ENCODE results near the gene ST6GAL1.

DNA sequence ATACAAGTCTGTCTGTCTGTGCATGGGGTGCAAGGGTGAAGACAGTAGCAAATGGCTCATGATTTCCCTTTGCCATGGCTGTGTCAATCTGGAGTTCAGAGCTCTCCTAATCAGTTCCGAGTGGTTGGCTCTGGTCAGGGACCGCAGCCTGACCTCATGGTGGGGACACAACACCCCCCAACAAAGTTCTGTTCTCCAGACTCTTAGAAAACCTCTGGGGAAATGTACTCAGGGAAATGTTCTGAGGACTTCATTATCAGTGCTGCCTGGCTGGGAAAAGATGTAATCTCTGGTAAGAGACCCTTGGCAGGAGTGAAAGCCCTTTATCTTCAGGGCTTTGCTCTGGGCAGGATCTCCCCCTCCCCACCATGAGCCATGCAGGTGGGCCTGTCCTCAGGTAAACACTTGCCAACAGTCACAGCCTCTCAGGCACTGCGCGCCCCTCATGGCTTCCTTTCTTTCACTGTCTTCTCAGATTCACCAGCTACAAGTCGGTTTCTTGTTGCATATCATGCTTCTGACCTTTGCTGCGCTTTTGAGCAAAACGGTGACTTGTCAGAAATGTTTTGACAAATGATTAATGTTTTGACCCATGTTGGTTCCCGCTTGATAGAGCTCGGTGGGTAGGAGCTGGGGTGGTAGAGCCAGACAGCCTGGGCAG is 95.5 kb downstream of the ST6GAL1 start:
- TF ChIP-seq, protein P1, sequence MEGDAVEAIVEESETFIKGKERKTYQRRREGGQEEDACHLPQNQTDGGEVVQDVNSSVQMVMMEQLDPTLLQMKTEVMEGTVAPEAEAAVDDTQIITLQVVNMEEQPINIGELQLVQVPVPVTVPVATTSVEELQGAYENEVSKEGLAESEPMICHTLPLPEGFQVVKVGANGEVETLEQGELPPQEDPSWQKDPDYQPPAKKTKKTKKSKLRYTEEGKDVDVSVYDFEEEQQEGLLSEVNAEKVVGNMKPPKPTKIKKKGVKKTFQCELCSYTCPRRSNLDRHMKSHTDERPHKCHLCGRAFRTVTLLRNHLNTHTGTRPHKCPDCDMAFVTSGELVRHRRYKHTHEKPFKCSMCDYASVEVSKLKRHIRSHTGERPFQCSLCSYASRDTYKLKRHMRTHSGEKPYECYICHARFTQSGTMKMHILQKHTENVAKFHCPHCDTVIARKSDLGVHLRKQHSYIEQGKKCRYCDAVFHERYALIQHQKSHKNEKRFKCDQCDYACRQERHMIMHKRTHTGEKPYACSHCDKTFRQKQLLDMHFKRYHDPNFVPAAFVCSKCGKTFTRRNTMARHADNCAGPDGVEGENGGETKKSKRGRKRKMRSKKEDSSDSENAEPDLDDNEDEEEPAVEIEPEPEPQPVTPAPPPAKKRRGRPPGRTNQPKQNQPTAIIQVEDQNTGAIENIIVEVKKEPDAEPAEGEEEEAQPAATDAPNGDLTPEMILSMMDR (conservative IDR thresholded peaks at IDR 0.05) = no peak
- TF ChIP-seq EZH2 (IDR thresholded peaks at IDR 0.05; ENCODE audit: low read depth) = no peak

Data from PC-9 (cell line).